GM19397 (cell line): ENCODE data around the gene RSL1D1.

Experiments used
- ATAC-seq: cut with Tn5 transposase; IDR thresholded peaks from one replicate; pipeline ENCODE4 v1.9.1; 2021; ENCODE audit warnings: mild to moderate bottlenecking, moderate library complexity; ENCODE audit not compliant: unreplicated experiment

Gene RSL1D1

GRCh38 chr16:11851294-11852091, at the start of gene RSL1D1:
Gene RSL1D1, minus strand, starts transcription at chr16:11851542. Its CDS starts 30 bp downstream, at chr16:11851512.
- peak; percentile 93 for ATAC-seq

- ATAC-seq = no peak
Measured at GRCh38 chr16:11901091-11901490, 49.7 kb upstream of the RSL1D1 start.

GRCh38 chr16:11896486-11897176, 45.3 kb upstream of the RSL1D1 start:
- ATAC-seq = no peak

GRCh38 chr16:11893571-11893970, 42.2 kb upstream of the RSL1D1 start:
- ATAC-seq = no peak

- no peak for ATAC-seq
Measured at GRCh38 chr16:11892761-11893160, 41.4 kb upstream of the RSL1D1 start.

- no peak for ATAC-seq
Measured at GRCh38 chr16:11890231-11890965, 39.1 kb upstream of the RSL1D1 start.

- no peak for ATAC-seq
Measured at GRCh38 chr16:11886881-11887280, 35.5 kb upstream of the RSL1D1 start.

- ATAC-seq = no peak
Measured at GRCh38 chr16:11884035-11884434, 32.7 kb upstream of the RSL1D1 start.

- ATAC-seq = no peak
Measured at GRCh38 chr16:11880007-11880406, 28.7 kb upstream of the RSL1D1 start.

GRCh38 chr16:11877374-11877773, 26.0 kb upstream of the RSL1D1 start:
- no peak for ATAC-seq

GRCh38 chr16:11876306-11876705, 25.0 kb upstream of the RSL1D1 start:
- no peak for ATAC-seq

GRCh38 chr16:11875721-11876120, 24.4 kb upstream of the RSL1D1 start:
- ATAC-seq = no peak

GRCh38 chr16:11871193-11871592, 19.9 kb upstream of the RSL1D1 start:
- ATAC-seq = no peak

GRCh38 chr16:11870399-11870798, 19.1 kb upstream of the RSL1D1 start:
- ATAC-seq = no peak

- ATAC-seq = no peak
Measured at GRCh38 chr16:11869353-11870228, 18.2 kb upstream of the RSL1D1 start.

GRCh38 chr16:11868412-11868980, 17.2 kb upstream of the RSL1D1 start:
- ATAC-seq = no peak

GRCh38 chr16:11862489-11862888, 11.1 kb upstream of the RSL1D1 start:
- ATAC-seq = no peak

GRCh38 chr16:11857161-11857560, 5.8 kb upstream of the RSL1D1 start:
- no peak for ATAC-seq

- no peak for ATAC-seq
Measured at GRCh38 chr16:11852092-11852809, 909 bp upstream of the RSL1D1 start.

GRCh38 chr16:11848842-11849241, 2.5 kb downstream of the RSL1D1 start:
- ATAC-seq = no peak
